HG03095 (cell line): ENCODE results near the gene ARHGEF4.

Experiments
- ATAC-seq: cut with Tn5 transposase; IDR thresholded peaks from one replicate; pipeline ENCODE4 v1.9.1; 2021; ENCODE audit warnings: moderate library complexity; ENCODE audit not compliant: unreplicated experiment

The ARHGEF4 gene

DNA sequence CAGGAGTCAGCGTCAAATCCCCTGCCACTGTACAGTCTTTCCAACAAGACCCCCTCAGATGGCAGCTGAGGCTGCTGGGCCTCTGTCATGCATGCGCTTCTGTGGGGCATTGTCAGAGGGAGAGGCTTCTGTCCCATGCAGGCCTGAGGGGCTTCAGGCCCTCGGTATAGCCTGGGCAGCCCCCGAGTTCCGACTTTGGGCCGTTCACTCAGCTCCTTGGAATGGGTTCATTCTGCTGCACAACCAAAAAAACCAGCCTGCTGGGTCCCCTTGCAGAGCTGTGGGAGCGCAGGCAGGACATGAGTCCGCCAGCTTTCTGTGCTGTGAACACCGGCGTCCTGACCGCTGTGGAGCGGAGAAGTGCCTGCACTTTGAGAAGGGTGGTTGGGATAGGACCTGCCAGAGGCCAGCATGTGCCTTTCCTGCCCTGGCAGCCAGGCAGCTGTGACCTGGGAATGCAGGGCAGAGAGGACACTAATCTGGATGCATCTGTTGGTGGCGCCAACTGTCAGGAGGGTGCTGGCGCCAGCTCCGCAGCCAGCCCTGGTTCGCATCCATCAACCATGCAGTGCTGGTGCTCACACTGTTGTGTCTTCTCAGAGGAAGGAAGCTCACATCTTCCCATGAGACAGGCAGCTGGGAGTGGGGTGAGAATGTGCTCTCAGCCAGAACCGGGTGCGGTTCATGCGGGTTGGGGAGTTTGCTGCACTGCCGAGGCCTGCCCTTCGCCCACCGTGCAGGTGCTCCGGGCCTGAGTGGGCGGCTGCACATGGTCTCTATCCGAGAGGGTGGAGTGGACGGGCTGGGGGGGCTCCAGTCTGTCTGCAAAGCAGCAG is 14.3 kb downstream of the ARHGEF4 start:
- no peak for ATAC-seq

- no peak for ATAC-seq
These were observed 15.1 kb downstream of the ARHGEF4 start for GRCh38 chr2:130851624-130852382.

DNA sequence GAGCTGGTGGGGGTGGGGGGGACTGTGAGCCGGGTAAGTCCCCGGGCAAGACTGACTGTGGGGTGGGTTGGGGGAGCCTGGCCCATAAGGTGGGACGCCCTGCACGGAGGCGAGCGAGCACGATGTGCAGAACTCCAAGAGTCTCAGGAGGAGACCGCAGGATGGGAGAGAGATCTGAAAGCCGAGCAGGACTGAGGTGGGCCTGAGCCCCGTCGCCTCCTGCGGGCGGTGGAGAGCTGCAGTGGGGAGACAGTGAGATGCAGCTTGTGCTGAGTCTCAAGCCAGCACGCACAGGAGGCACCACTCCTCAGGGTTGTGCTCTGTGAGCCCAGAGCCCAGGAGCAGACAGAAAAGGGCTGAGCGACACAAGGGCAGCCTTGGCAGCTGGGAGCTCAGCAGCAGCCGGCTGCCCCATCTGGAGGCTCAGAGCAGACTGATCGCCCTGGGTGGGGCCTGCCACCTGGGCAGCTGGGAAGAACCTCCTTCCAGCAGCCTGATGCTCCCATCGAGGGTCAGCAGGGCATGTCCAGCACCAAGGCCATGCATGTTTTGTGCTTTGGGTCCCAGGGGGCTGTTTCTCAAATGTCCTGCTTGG is 15.9 kb downstream of the ARHGEF4 start:
- no peak for ATAC-seq

DNA sequence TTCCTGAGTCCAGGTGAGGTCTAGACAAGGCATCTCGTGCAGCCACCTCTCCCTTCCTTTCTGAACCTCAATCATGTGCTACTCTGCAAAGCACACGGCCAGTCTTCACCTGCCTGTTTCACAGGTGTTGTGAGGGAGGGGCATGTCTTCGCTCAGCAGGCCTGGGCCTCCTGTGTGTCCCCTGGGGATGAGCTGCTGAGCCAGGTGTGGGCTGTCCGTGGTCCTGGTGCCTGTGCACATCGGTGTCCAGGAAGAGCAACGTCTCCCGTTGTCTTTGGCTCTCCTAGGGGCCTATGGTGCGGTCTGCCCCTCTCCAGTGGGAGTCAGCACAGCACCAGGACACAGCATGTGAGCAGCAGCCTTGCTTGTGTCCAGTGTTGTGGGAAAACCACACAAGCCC is 16.7 kb downstream of the ARHGEF4 start:
- no peak for ATAC-seq

DNA sequence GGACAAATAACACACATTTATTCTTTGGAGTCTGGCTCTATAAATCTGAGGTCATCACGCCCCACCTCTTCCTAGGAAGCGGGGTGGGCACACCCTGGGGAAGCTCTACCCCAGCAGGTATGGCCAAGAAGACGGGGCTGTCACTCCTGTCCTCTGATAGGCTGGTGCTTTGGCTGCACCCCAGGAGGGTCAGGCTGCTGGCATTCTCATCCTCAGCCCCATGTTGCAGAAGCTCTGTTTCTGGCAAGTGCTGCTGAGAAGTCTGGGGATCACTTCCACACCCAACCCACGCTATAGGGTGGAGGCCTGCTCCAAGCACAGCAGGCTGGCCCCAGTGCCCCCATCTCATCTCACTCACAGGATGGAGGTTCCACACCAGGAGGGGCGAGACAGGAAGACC is 17.6 kb downstream of the ARHGEF4 start:
- ATAC-seq, result no peak

DNA sequence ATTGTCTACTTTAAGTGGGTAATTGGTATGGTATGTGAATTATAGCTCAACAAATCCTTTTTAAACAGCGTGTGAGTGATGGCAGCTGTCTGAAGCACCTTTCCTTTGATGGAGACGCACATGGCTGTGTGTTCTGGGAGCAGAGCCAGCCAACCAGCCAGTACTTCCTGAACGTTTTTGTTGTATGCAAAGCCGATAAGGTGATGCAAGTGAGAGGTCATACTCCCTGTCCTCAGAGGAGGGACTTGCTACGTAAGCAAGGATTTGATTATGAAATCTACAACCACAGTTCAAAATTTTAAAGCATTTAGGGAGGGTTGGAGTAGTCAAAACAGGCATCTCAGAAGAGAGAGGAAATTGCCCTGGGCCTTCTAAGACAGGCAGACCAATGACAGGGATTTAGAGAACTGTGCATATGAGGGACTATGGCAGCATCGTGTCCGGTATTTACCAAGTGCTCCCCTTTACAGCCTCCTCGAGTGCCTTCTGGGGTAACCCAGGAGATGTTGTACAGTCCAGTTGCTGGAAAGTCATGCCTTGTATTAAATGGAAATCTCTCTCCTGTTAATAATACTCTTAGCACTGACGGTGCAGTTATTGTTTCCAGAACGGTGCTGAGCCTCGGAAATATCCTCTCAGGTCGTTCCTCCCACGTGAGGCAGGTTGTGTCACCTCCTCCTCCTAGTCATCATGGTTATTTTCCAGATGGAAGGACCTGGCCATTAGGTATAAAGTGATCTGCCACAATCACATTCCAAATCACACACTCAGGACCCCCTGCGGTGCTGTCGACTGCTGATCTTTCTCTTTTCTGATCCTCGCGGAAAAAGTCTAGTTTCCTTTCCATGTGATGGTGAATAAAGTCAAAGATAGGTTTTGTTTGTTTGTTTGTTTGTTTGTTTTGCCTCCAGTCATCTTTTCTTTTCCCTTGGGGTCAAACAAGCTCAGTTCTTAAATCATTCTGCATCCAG is 28.4 kb downstream of the ARHGEF4 start:
- ATAC-seq, result no peak

GRCh38 chr2:130869441-130870160 is 32.9 kb downstream of the ARHGEF4 start:
- ATAC-seq, result no peak

DNA sequence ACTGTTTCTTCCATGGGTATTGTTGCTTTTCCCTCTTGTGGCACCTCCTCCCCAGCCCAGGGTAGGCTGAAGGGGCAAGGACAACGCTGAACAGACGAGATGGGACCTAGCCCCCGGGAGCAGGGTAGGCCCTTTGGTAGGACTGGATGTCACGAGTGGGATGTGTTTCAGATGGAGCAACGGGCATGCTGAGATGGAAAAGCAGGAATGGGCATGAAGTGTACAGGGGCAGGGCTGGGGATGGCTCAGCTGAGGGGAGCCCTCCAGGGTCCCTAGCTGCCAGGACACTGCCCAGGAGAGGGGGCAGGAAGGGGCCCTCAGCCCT is 33.4 kb downstream of the ARHGEF4 start:
- ATAC-seq, result no peak

GRCh38 chr2:130870779-130871178 is 34.1 kb downstream of the ARHGEF4 start:
- no peak for ATAC-seq

DNA sequence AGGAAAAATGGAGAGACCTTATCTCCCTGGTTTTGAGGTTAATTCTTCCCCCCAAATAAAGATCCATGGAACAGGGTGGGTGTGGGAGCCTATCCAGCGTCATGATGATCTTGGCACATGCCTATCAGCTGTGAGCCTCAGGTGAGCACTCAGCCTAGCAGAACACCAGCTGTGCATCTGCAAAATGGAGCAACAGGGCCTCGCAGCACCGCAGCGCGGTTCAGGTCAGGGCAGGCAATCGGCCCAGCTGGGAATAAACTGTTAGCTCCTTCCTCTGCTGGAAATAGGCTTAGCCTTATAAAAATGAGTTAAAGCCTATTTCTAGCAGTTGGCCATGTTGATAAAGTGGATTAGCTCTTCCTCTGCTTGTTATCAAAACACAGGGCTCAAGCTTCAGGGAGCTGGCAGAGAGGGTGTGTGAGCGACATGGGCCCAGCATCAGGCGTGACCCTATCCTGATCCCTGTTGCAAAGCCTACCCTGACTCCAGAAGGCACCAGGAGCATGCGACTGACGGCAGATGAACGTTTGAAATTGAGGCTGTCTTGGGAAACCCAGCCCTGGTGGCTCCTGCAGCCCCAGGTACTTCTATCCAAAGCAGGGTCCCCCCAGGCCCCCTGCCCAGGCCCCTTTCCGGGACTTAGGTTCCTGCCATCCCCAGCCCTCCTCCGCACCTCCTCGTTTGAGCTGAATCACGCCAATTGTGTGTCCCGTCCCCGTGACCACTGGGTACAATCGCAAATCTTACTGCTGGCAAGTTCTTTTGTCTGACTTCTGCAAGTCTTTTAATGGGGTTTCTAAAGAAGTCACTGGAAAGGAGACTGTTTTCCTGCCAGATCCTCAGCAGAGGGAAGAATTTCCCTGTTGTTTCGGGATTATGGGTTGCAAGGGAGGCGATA is 35.4 kb downstream of the ARHGEF4 start:
- no peak for ATAC-seq

GRCh38 chr2:130872741-130873125 is 36.0 kb downstream of the ARHGEF4 start:
- no peak for ATAC-seq

DNA sequence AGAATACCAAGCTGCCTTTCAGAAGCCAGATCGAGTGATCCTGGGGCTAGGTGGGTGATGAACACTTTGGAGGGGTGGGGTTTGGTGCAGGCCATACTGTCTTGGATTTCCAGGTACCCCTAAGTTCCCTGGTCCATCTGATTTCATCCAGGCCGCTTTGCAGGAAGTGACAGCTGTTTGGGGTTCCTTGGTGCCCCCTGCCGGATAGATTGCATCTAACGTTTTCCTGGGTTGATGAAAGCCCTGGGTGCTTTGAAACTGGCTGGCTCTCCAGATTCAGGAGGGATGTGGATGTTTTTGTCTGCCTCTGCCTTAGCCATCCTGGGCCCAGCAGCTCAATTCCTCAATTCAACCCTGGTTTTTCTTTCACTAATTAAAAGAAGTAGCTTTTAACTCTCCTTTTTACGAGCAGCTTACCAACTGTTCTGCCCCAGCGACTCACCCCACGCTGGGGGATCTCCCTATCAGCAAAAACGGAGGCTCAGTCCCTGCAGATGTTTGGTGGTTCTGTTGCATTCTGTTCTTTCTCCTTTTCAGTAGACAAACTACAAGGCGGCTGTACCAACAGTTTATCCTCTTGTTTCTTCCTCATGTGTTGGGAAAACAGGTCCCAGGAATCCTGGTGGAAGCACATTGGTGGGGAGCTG is 37.1 kb downstream of the ARHGEF4 start:
- peak; percentile 78 for ATAC-seq

- ATAC-seq, result no peak
These were observed 37.8 kb downstream of the ARHGEF4 start for GRCh38 chr2:130874512-130874911.

GRCh38 chr2:130875935-130876334 is 39.2 kb downstream of the ARHGEF4 start:
- no peak for ATAC-seq

- no peak for ATAC-seq
These were observed 40.5 kb downstream of the ARHGEF4 start for GRCh38 chr2:130877258-130877657.

DNA sequence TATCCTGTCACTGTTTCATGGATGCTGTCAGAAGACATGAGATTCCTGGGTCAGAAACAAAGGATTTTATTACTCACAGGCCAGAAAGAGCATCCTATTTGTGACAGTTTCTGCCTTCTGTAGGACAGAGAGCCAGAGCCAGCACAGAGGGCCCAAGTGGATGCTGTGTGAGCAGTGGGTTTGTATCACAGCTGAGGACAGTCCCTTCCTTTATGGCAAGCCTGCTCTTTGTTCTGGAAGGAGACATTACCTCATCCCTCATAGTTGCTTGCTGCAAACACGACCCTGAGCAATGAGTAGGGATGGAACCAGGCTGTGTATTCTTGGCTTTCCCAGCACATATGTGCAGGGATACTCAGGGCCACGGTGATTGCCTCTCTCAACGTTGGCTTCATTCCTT is 41.6 kb downstream of the ARHGEF4 start:
- no peak for ATAC-seq

- no peak for ATAC-seq
These were observed 42.2 kb downstream of the ARHGEF4 start for GRCh38 chr2:130878933-130879332.

DNA sequence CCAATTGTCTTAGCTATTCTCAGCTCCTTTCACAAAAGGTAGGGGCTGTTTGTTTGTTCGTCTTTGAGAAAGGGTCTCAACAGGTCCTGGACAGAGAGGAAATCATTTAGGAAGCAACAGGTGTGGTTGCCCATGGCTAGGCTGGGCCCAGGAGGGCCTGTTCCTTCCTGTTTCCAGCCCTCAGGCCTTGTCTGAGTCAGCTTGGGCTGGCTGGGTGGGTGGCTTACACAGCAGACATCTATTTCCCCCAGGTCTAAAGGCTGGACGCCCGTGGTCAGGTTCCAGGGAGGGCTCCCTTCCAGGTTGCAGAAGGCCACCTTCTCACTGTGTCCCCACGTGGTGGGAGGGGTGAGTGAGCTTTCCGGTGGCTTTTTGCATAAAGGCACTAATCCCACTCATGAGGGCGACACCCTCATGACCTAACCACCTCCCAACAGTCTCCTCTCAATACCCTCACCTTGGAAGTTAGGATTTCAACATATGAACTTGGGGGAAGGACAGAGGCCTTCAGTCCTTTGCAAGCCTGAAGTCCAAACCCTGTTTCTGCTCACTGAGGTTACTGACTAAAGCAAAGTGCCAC is 45.5 kb downstream of the ARHGEF4 start:
- no peak for ATAC-seq
